D721Med (cell line): Measurements from ENCODE around the gene WFDC13.

Experiments used
- DNase-seq: peaks from one replicate; pipeline ENCODE4 v3.0.0; 2011; ENCODE audit warnings: low spot score; ENCODE audit not compliant: insufficient read length
- FAIRE-seq: peaks from 2 replicates; lab custom pipeline; 2011; peaks lifted over from hg19 to GRCh38; lab: Jason Lieb, UNC
- TF ChIP-seq, protein P1 (sequence below): IDR thresholded peaks from 2 replicates; pipeline ENCODE4 v1.5.1; 2012; ENCODE audit warnings: mild to moderate bottlenecking, control low read depth; ENCODE audit not compliant: insufficient read depth; ENCODE audit errors: missing control alignments

The WFDC13 gene

DNA sequence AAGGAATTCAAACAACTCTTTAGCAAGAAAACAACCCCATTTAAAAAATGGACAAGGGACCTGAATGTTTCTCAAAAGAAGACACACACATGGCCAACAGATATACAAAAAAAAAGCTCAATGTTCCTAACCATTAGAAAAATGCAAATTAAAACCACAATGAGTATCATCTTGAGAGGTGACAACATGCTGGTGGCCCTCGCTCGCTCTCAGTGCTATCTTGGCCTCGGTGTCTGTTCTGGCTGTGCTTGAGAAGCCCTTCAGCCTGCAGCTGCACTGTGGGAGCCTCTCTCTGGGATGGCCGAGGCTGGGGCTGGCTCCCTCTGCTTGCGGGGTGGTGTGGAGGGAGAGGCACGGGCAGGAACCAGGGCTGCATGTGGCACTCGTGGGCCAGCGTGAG lies 33.7 kb downstream of the WFDC13 start:
- DNase-seq = no peak
- FAIRE-seq = no peak
- TF ChIP-seq, protein P1, sequence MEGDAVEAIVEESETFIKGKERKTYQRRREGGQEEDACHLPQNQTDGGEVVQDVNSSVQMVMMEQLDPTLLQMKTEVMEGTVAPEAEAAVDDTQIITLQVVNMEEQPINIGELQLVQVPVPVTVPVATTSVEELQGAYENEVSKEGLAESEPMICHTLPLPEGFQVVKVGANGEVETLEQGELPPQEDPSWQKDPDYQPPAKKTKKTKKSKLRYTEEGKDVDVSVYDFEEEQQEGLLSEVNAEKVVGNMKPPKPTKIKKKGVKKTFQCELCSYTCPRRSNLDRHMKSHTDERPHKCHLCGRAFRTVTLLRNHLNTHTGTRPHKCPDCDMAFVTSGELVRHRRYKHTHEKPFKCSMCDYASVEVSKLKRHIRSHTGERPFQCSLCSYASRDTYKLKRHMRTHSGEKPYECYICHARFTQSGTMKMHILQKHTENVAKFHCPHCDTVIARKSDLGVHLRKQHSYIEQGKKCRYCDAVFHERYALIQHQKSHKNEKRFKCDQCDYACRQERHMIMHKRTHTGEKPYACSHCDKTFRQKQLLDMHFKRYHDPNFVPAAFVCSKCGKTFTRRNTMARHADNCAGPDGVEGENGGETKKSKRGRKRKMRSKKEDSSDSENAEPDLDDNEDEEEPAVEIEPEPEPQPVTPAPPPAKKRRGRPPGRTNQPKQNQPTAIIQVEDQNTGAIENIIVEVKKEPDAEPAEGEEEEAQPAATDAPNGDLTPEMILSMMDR = no peak

DNA sequence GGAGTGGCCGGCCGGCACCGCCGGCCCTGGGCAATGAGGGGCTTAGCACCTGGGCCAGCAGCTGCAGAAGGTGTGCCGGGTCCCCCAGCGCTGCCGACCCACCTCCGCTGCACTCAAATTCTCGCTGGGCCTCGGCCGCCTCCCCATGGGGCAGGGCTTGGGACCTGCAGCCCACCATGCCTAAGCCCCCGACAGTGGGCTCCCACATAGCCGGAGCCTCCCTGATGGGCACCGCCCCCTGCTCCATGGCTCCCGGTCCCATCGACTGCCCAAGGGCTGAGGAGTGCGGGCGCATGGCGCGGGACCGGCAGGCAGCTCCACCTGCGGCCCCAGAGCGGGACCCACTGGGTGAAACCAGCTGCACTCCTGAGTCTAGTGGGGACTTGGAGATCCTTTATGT lies 34.1 kb downstream of the WFDC13 start:
- TF ChIP-seq, protein P1 = no peak

DNA sequence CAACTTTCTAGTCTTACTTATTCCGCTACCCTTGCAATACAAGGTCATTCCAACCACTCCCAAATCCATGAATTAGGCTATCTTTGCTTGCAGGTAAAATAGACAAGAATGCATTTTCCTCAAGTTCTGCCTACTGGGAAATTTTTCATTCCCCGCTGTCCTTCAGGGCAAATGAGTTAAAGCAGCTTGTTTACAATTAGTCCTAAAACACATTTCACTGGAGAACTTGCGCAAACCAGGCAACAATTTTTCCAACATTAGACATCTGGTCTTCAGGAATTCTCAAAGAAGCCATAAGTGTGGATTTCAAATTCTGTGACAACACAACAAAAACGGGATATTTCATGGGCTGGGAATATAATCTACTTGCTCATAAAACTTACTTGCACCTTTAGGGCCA lies 40.8 kb downstream of the WFDC13 start:
- TF ChIP-seq, protein P1 = no peak
- no peak for DNase-seq
- no peak for FAIRE-seq

More for the DNA sequence above, 34.1 kb downstream of the WFDC13 start:
- DNase-seq (no peak), FAIRE-seq (no peak)

DNA sequence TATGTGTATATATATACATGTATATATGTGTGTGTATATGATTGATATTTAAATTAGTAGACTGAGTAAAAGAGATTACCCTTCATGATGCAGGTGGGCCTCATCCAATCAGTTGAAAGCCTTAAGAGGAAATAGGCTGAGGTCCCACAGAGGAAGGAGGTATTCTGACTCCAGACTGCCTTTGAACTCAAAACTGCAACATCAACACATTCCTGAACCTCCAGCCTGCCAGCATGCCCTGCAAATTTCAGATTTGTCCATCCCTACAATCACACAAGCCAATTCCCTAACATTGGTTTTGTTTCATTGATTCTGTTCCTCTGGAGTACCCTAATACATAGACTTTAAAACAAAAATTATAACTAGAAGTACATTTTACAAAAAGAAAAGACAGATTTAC lies 43.2 kb downstream of the WFDC13 start:
- DNase-seq = no peak
- TF ChIP-seq, protein P1 = no peak
- no peak for FAIRE-seq

DNA sequence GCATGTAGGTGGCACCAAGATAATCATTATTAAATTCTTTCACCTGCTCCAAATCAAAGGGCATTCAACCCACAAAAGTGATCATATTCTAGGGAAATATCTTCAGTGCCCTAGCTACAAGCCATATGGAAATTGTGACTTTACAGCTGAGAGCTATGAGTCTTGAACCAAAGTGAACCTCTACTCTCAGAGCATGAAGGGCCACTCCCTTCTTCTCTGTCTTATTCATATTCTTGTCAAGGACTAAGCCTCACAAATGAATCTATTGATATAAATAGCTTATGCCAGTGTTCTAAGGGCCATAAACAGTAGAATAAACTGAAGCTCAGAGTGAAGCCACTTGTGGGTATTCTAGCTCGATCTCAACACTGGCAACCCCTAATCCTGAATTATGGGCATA lies 49.9 kb downstream of the WFDC13 start:
- TF ChIP-seq, protein P1 = no peak
- DNase-seq = no peak
- no peak for FAIRE-seq

DNA sequence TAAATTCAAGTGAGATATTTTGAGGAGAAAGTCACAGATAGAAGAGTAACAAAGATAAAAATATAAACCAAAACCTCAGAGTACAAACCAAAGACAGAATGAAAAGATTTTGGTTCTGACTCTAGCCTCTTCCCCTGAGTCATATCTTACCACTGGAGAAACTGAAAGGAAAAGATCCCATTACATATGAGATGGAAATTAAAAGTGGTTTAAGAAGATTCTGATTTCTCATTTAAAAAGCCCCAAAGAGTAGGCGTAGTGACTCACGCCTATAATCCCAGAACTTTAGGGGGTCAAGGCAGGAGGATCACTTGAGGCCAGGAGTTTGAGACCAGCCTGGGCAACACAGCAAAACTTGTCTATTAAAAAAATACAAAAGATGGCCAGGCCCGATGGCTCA lies 50.9 kb downstream of the WFDC13 start:
- no peak for FAIRE-seq

DNA sequence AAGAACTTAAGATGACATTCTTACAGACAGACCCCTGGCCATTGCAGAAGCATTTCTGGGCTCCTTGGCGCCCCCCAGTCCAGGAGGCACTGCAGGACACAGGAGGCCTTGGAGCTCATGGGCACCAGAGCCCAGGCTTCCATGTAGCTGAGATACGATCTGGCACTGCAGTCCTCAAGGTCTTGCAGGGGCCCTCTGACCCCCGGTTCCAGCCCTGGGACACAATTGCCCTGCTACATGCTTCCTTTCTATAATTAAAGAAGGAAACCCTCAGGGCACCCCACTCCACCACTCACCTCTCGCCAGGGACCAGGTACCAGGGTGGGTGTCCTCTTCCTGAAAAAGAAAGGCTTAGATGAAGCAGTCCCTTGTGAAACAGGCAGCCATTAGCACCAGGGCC lies 56.3 kb downstream of the WFDC13 start:
- FAIRE-seq = no peak
- no peak for DNase-seq
- TF ChIP-seq, protein P1 = no peak

More for the DNA sequence above, 50.9 kb downstream of the WFDC13 start:
- TF ChIP-seq, protein P1 = no peak
- no peak for DNase-seq
